Heart right ventricle (tissue), 16 donors: Measurements from ENCODE around the gene SFT2D1. TPM values are rescaled to one million over a fixed set of nuclear protein-coding genes. Genes with fewer than 3 reads are reported as not detected.

Source experiments
- ATAC-seq, 8 donors: fragments of 200-7000 bp; cut with Tn5 transposase; one replicate each; pipeline ENCODE4 v1.9.1; 2020; ENCODE audit warnings: mild to moderate bottlenecking in 8 of 8, moderate library complexity in 8 of 8, moderate number of reproducible peaks in 1 of 8
- DNase-seq, 2 donors: peaks; one replicate each; pipeline ENCODE4 v3.0.0-alpha.2; 2020
- H3K27ac ChIP-seq, 10 donors: fragments of 200-600 bp; sonication (generic) in 2 of 10; one replicate each; pipeline versions ENCODE4 v1.5.0 to v1.8.0; 2020 to 2022; ENCODE audit warnings: mild to moderate bottlenecking in 3 of 10
- H3K27me3 ChIP-seq, 7 donors: fragments of 200-600 bp; one replicate each; pipeline ENCODE4 v1.8.0; 2021 to 2022; ENCODE audit warnings: mild to moderate bottlenecking in 2 of 7
- H3K36me3 ChIP-seq, 9 donors: fragments of 200-600 bp; sonication (generic) in 1 of 9; one replicate each; pipeline versions ENCODE4 v1.5.0 to v1.8.0; 2020 to 2022; ENCODE audit warnings: mild to moderate bottlenecking in 2 of 9
- H3K4me1 ChIP-seq, 9 donors: fragments of 200-600 bp; sonication (generic) in 1 of 9; one replicate each; pipeline versions ENCODE4 v1.5.0 to v1.8.0; 2020 to 2022; ENCODE audit warnings: mild to moderate bottlenecking in 4 of 9
- H3K4me3 ChIP-seq, 10 donors: fragments of 200-600 bp; sonication (generic) in 2 of 10; one replicate each; pipeline versions ENCODE4 v1.5.0 to v1.8.0; 2020 to 2022; ENCODE audit warnings: mild to moderate bottlenecking in 7 of 10, moderate library complexity in 2 of 10
- H3K9me3 ChIP-seq, 11 donors: fragments of 200-600 bp in 10 of 11; sonication (generic) in 2 of 11; one replicate each; pipeline versions ENCODE4 v1.5.0 to v1.8.0; 2013 to 2022; ENCODE audit warnings: mild to moderate bottlenecking in 2 of 11, control low read depth in 1 of 11, moderate library complexity in 1 of 11
- WGBS, 2 donors: extraction: QIAGEN DNeasy Blood & Tissue Kit; methylation state at CpG; one replicate each; pipeline ENCODE4 v1.1.7; 2013; ENCODE audit warnings: inconsistent platforms in 1 of 2; 5-methylcytosine and 5-hydroxymethylcytosine counted together
- intact Hi-C, 10 donors: fragments of 100-400 bp; cut with DNase I; formaldehyde crosslinking; loops; one replicate each; pipeline versions ENCODE4 v1.11.1 to v1.14.2; 2022
- polyA plus RNA-seq, 2 donors: library from polyadenylated mRNA; stranded (reverse); fragments of 200-250 nt; gene quantifications; one replicate each; pipeline ENCODE4 v1.2.3, GENCODE V29; 2013
- total RNA-seq, 10 donors: library from RNA; stranded (reverse); fragmentation: NEBNext Ultra II Directional in 3 of 10; extraction: Animal tissue kit (Norgen Biotek cat#: 25700) in 3 of 10; gene quantifications; one replicate each; pipeline versions ENCODE4 v1.2.1 to v1.2.4, GENCODE V29; 2021 to 2023
- TF ChIP-seq, protein P1 (sequence below), 9 donors: fragments of 200-600 bp; sonication (generic) in 2 of 9; IDR thresholded peaks; one replicate each; pipeline versions ENCODE4 v1.5.0 to v1.8.0; 2021 to 2022; ENCODE audit warnings: antibody characterized with exemption in 9 of 9, mild to moderate bottlenecking in 5 of 9, moderate library complexity in 1 of 9
- donor health status: Arrhythmogenic right ventricular cardiomyopathy.
- donor health status: ischemic (EF 13 %, LVEDD 7.1; RV severe dilation, severe dysfunction).
- donor health status: healthy with polysubstance abuse.
- donor health status: DM: no; HTN: yes; CAD: no.
- donor health status: DM: no; HTN: no; CAD: no.
- donor health status: ischemic (EF 25% LVEDD 6.9; RV normal size, moderate dysfunction).
- donor health status: ischemic (EF 25% LVEDD 5.7; RV mildly dilated, moderate dysfunction).
- donor health status: healthy.
- donor health status: DM: yes; HTN: yes; CAD: no.
- donor health status: Ischemic cardiomyopathy.
- donor health status: ischemic (EF 35%, LVEDD 5.7; RV mildly dilated, moderate dysfunction).
- donor health status: nonischemic (EF 11% LVEDD 7.7; RV severe dilation, severe dysfunction).
- donor health status: DM: yes; HTN: yes; CAD: no.
- donor health status: PGD.
- donor health status: ischemic (EF 29% LVEDD 5.4; RV normal size, mild dysfunction).
- donor health status: nonischemic (EF 23%, LVEDD 6.1; RV moderate dilation, normal function).

The SFT2D1 gene
- total and polyA plus RNA-seq, 12 donors: 15.6 to 43.6 (median 22.1) TPM

DNA sequence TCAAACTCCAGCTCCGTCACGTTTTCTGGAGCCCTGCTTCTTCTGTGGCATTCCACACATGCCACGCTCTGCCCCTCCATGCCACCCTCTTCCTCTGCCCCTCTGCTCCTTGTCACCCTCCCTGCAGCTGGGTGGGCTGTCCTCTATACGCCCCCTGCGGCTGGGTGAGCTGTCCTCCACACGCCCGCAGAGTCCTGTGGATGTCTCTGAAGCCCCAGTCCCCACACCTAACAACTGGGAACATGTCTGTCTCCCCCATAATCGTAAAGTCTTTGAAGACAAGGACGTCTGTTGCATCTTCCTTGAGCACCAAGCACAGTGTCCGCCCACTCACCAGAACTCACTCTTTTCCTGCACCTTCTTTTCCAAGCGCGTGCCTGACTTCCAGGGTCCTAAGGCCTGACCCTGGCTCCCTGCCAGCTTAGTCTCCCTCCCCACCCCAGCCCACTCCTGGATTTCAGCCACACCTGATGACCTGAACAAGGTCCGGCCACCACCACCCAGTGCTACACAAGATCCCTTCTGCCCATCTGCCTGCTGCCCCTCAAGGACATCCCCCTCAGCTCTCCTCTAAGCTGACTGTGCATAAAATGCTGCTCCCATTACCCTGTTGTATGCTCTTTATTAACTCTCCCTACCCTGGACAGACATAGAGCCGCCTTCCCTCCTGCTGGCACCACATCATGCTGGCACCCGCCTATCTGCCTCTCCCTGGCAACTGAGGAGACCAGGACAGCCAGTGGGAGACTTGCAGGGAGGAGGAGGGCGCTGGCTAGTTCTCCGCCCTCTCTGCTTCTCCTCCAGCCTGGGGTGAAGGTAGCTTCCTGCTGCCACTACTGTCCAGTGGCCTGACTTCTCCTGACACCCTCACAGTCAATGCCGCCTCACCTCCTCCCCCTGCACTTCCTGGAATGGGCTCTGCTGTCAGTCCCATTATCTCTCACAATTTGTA, 23.4 kb downstream of the SFT2D1 start:
- H3K36me3 ChIP-seq: peaks cover 0 to 54% (median 14%) of the 10 kb centered on the region in 9 donors
- DNase-seq: peak; percentile 41 to 48
- H3K27me3 ChIP-seq: no peaks in the 10 kb centered on the region
- H3K27ac ChIP-seq: no peak overlapping the region
- no peak overlapping the region for H3K4me3 ChIP-seq
- TF ChIP-seq, protein P1, sequence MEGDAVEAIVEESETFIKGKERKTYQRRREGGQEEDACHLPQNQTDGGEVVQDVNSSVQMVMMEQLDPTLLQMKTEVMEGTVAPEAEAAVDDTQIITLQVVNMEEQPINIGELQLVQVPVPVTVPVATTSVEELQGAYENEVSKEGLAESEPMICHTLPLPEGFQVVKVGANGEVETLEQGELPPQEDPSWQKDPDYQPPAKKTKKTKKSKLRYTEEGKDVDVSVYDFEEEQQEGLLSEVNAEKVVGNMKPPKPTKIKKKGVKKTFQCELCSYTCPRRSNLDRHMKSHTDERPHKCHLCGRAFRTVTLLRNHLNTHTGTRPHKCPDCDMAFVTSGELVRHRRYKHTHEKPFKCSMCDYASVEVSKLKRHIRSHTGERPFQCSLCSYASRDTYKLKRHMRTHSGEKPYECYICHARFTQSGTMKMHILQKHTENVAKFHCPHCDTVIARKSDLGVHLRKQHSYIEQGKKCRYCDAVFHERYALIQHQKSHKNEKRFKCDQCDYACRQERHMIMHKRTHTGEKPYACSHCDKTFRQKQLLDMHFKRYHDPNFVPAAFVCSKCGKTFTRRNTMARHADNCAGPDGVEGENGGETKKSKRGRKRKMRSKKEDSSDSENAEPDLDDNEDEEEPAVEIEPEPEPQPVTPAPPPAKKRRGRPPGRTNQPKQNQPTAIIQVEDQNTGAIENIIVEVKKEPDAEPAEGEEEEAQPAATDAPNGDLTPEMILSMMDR (IDR thresholded peaks at IDR 0.05): no peak
- H3K4me1 ChIP-seq: peaks cover 0 to 11% (median 0%) of the 10 kb centered on the region in 9 donors
- no peaks in the 10 kb centered on the region for H3K9me3 ChIP-seq
- intact Hi-C loops: loop anchor here in 3 of 10 donors (5.0 to 10.0 kb wide), 2 partner anchors 63 to 76 kb away; partner anchors contain the start of gene MPC1 (in 1 of the 3)
- whole genome bisulfite sequencing, 2 donors: 56 to 72% methylated on average over 18 of the region's 18 CpGs
- ATAC-seq: peak; percentile 78 to 96 (median 92)

DNA sequence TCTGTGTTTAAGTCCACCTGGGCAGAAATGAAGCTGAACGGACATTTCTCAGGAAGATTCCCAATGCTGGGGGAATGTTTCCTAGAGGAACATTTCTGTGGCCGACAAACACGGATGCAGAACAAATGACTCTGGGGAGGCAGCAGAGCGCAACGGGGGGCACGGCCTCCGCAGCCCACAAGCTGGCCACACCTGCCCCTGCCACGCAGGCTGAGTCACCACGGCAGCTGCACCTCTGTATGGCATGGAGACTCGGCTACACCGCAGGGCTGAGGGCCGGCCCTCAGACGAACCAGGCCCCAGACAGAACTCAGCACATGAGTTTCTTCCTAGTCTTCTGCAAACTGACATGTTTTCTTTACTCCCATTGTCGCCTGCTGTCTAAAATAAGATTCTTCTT, 24.1 kb downstream of the SFT2D1 start:
- Histone ChIP-seq H3K4me3 (no peak overlapping the region), H3K27ac (no peak overlapping the region), H3K4me1 (peaks cover 0 to 11% (median 0%) of the 10 kb centered on the region in 9 donors), H3K36me3 (peaks cover 0 to 47% (median 7%) of the 10 kb centered on the region in 9 donors), H3K9me3 (no peaks in the 10 kb centered on the region), H3K27me3 (no peaks in the 10 kb centered on the region)
- TF ChIP-seq, protein P1 (IDR thresholded peaks at IDR 0.05): no peak
- ATAC-seq: peak in 3 of 8 donors; percentile 21 to 54 (median 23)
- DNase-seq: no peak
- WGBS, 2 donors: 74 to 86% methylated on average over 14 of the region's 14 CpGs
- intact Hi-C loops: loop anchor here in 3 of 10 donors (5.0 to 10.0 kb wide), 2 partner anchors 64 to 77 kb away; partner anchors contain the start of gene MPC1 (in 1 of the 3)

DNA sequence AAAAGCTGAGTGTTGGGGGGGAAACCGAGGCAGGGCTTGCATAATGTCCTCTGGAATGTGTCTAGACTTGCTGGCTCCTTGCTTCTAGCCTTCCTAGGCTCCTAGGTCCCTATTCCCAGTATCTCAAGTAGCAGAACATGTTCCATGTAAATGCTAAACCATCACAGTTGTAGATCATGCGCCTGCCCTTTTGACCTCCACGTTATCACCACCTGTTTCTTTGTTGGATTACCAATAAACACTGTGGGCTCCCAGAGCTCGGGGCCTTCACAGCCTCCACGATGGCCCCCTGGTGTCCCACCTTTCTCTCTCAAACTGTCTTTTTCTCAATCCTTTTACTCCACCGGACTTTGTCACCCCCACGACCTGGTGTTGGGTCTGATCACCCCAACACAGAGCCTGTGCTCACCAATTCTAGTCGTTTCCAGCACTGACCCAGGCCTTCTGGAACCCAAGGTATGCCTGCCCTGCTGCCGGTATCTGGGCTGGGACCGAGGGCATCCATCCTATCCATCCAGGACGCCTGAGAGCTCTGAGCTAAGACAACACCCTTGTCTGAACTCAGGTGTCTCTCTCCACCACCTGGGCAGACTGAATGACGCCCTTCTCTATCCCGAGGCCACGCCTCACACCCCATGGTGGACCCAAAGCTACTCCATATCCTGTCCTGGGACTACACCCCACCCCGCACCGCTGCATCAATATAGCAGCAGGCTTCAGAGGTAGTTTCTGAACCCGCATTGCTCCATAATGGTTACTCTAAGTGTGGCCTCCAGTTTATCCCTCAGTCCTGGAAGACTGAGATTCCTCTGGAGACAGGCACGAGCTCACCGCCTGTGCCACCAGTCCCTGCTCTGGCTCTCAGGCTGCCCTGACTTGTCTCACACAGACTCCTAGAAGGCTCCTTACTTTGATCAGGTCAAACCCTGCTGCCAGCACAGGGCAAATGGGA, 24.8 kb downstream of the SFT2D1 start:
- peak in 2 of 8 donors; percentile 20 to 45 for ATAC-seq
- DNase-seq: no peak
- no peaks in the 10 kb centered on the region for H3K9me3 ChIP-seq
- H3K36me3 ChIP-seq: peaks cover 0 to 41% (median 7%) of the 10 kb centered on the region in 9 donors
- H3K27me3 ChIP-seq: no peaks in the 10 kb centered on the region
- 88 to 92% methylated on average over 19 of the region's 19 CpGs for WGBS, 2 donors
- TF ChIP-seq, protein P1 (IDR thresholded peaks at IDR 0.05): no peak
- H3K4me3 ChIP-seq: no peak overlapping the region
- intact Hi-C loops: loop anchor here in 3 of 10 donors (5.0 to 10.0 kb wide), 2 partner anchors 65 to 77 kb away; partner anchors contain the start of gene MPC1 (in 1 of the 3)
- no peak overlapping the region for H3K27ac ChIP-seq
- peaks cover 0 to 11% (median 0%) of the 10 kb centered on the region in 9 donors for H3K4me1 ChIP-seq
